ENCODE results near the gene MAN2B2. TPM values are rescaled to one million over a fixed set of nuclear protein-coding genes. Genes with fewer than 3 reads are reported as not detected.

MAN2B2 gene
- total RNA-seq, 1 experiment from 2014 or later, result 34.4 TPM

DNA sequence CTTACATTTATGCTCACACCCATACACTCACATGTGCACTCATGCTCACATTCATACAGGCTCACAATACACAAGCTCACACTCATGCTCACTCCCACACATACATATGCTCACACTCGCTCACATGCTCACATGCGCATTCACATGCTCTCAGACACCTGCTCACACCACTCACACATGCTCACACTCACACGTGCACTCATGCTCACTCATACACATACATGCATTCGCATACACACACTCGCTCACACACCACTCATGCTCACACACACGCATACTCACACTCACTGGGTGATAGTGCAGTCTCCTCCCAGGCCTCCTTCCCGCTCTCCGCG, 90.3 kb downstream of the MAN2B2 start:
- ChIA-PET POLR2A (no interaction called here), CTCF (interaction anchor here (0.7 kb wide), 1 partner anchor 104 kb away, joined by 4 read pairs; no protein-coding TSS in a partner anchor)
- Histone ChIP-seq H3K27ac (ENCODE audit: low read length) (no peak overlapping the region), H3K4me3 (ENCODE audit: low read depth in 2 of 2, low read length in 2 of 2) (no peak overlapping the region), H3K4me1 (ENCODE audit: control insufficient read depth, insufficient read depth, low read length) (no peaks in the 10 kb centered on the region), H3K27me3 (ENCODE audit: control insufficient read depth, insufficient read depth, low read length) (no peaks in the 10 kb centered on the region), H3K36me3 (ENCODE audit: control insufficient read depth, insufficient read depth, low read length) (no peaks in the 10 kb centered on the region), H3K9me3 (ENCODE audit: control insufficient read depth, insufficient read depth, low read depth, low read length) (no peaks in the 10 kb centered on the region)
- BruUV-seq (replicated peaks), result no TSS peak
- intact Hi-C loops (cut with micrococcal nuclease; ENCODE audit: unreplicated experiment) (no loop called here), in situ Hi-C loops (cut with HindIII; ENCODE audit: low pct_unique_long_range_greater_than_20kb, low sequenced_read_pairs) (no loop called here)
- ATAC-seq, result no peak
- no peak for DNase-seq (ENCODE audit: low read depth, low spot score)
- TF ChIP-seq TCF7L2 (IDR thresholded peaks at IDR 0.05; ENCODE audit: low read depth, low read length) (no peak), SIN3A (IDR thresholded peaks at IDR 0.05; ENCODE audit: borderline replicate concordance, insufficient read depth, low read depth, low read length) (no peak), POLR2AphosphoS5 (IDR thresholded peaks at IDR 0.05; ENCODE audit: low read depth, low read length) (no peak)
- TF ChIP-seq, protein P1, sequence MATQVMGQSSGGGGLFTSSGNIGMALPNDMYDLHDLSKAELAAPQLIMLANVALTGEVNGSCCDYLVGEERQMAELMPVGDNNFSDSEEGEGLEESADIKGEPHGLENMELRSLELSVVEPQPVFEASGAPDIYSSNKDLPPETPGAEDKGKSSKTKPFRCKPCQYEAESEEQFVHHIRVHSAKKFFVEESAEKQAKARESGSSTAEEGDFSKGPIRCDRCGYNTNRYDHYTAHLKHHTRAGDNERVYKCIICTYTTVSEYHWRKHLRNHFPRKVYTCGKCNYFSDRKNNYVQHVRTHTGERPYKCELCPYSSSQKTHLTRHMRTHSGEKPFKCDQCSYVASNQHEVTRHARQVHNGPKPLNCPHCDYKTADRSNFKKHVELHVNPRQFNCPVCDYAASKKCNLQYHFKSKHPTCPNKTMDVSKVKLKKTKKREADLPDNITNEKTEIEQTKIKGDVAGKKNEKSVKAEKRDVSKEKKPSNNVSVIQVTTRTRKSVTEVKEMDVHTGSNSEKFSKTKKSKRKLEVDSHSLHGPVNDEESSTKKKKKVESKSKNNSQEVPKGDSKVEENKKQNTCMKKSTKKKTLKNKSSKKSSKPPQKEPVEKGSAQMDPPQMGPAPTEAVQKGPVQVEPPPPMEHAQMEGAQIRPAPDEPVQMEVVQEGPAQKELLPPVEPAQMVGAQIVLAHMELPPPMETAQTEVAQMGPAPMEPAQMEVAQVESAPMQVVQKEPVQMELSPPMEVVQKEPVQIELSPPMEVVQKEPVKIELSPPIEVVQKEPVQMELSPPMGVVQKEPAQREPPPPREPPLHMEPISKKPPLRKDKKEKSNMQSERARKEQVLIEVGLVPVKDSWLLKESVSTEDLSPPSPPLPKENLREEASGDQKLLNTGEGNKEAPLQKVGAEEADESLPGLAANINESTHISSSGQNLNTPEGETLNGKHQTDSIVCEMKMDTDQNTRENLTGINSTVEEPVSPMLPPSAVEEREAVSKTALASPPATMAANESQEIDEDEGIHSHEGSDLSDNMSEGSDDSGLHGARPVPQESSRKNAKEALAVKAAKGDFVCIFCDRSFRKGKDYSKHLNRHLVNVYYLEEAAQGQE (IDR thresholded peaks at IDR 0.05; ENCODE audit: insufficient read depth in 1 of 2, low read depth in 2 of 2, low read length in 1 of 2), result no peak
- TF ChIP-seq, protein P2, sequence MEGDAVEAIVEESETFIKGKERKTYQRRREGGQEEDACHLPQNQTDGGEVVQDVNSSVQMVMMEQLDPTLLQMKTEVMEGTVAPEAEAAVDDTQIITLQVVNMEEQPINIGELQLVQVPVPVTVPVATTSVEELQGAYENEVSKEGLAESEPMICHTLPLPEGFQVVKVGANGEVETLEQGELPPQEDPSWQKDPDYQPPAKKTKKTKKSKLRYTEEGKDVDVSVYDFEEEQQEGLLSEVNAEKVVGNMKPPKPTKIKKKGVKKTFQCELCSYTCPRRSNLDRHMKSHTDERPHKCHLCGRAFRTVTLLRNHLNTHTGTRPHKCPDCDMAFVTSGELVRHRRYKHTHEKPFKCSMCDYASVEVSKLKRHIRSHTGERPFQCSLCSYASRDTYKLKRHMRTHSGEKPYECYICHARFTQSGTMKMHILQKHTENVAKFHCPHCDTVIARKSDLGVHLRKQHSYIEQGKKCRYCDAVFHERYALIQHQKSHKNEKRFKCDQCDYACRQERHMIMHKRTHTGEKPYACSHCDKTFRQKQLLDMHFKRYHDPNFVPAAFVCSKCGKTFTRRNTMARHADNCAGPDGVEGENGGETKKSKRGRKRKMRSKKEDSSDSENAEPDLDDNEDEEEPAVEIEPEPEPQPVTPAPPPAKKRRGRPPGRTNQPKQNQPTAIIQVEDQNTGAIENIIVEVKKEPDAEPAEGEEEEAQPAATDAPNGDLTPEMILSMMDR (IDR thresholded peaks at IDR 0.05), result no peak

DNA sequence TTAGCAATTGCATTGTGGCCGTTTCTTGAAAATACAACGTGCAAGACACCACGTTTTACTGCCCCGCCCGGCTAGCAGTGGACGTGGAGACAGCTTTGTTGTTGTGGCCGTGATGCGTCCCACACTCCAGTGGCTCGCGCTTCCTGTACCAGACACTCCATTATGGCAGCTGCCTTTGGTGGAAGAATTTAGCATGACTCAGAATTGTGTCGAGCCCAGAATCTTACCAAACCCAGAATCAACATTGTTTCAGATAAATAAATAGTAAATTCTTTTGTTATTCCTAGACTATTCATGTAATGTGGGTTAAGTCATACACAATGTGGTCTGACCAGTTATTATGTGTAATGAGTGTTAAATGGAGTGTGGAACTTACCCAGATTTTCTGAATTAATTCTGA, 93.4 kb downstream of the MAN2B2 start:
- Histone ChIP-seq H3K4me1 (ENCODE audit: control insufficient read depth, insufficient read depth, low read length) (no peaks in the 10 kb centered on the region), H3K27me3 (ENCODE audit: control insufficient read depth, insufficient read depth, low read length) (no peaks in the 10 kb centered on the region), H3K9me3 (ENCODE audit: control insufficient read depth, insufficient read depth, low read depth, low read length) (no peaks in the 10 kb centered on the region), H3K4me3 (ENCODE audit: low read depth in 2 of 2, low read length in 2 of 2) (no peak overlapping the region), H3K36me3 (ENCODE audit: control insufficient read depth, insufficient read depth, low read length) (no peaks in the 10 kb centered on the region), H3K27ac (ENCODE audit: low read length) (no peak overlapping the region)
- BruUV-seq (replicated peaks), result no TSS peak
- ATAC-seq (no peak), DNase-seq (ENCODE audit: low read depth, low spot score) (no peak)
- POLR2A ChIA-PET, result no interaction called here
- intact Hi-C loops (cut with micrococcal nuclease; ENCODE audit: unreplicated experiment) (no loop called here), in situ Hi-C loops (cut with HindIII; ENCODE audit: low pct_unique_long_range_greater_than_20kb, low sequenced_read_pairs) (no loop called here)
- CTCF ChIA-PET, result no interaction called here
- no peak for TF ChIP-seq TCF7L2 (IDR thresholded peaks at IDR 0.05; ENCODE audit: low read depth, low read length)
- TF ChIP-seq, protein P2 (IDR thresholded peaks at IDR 0.05), result no peak
- TF ChIP-seq, protein P1 (IDR thresholded peaks at IDR 0.05; ENCODE audit: insufficient read depth in 1 of 2, low read depth in 2 of 2, low read length in 1 of 2), result no peak
- no peak for TF ChIP-seq POLR2AphosphoS5 (IDR thresholded peaks at IDR 0.05; ENCODE audit: low read depth, low read length)
- TF ChIP-seq SIN3A (IDR thresholded peaks at IDR 0.05; ENCODE audit: borderline replicate concordance, insufficient read depth, low read depth, low read length), result no peak

Data from Panc1 (cell line).